Stimulated activated naive B cell treated with anti-CD40 and anti-IgM and Interleukin-4, amounts not matched to agents 10 μg/mL and 1 μg/mL and 100 μg/mL, for 72 hours (primary cell): Measurements from ENCODE around the gene SOX8.
A peak's percentile ranks its signal among the peaks of the same experiment; 100 is the strongest.

Source experiments
- ATAC-seq, 2 donors: fragments of 150-1000 bp; cut with Tn5 transposase; replicated peaks; 2 replicates each; pipeline ENCODE4 v1.10.0; 2021; ENCODE audit warnings: moderate library complexity in 1 of 2
- DNase-seq: peaks from one replicate; pipeline ENCODE4 v3.0.0; 2021
- H3K27ac Mint-ChIP-seq: one replicate; pipeline ENCODE4 v1.8.0; 2022; ENCODE audit warnings: mild to moderate bottlenecking, mixed read lengths
- H3K27me3 Mint-ChIP-seq, 2 donors: one replicate each; pipeline ENCODE4 v1.8.0; 2022; ENCODE audit warnings: mixed read lengths in 2 of 2
- H3K36me3 Mint-ChIP-seq, 2 donors: one replicate each; pipeline ENCODE4 v1.8.0; 2022; ENCODE audit warnings: mixed read lengths in 2 of 2, mild to moderate bottlenecking in 1 of 2
- H3K4me1 Mint-ChIP-seq, 2 donors: one replicate each; pipeline ENCODE4 v1.8.0; 2022; ENCODE audit warnings: mixed read lengths in 2 of 2, mild to moderate bottlenecking in 1 of 2
- H3K4me3 Mint-ChIP-seq, 2 donors: one replicate each; pipeline ENCODE4 v1.8.0; 2022; ENCODE audit warnings: mild to moderate bottlenecking in 2 of 2, mixed read lengths in 2 of 2, moderate library complexity in 1 of 2
- H3K9me3 Mint-ChIP-seq, 2 donors: one replicate each; pipeline ENCODE4 v1.8.0; 2022; ENCODE audit warnings: mixed read lengths in 2 of 2, mild to moderate bottlenecking in 1 of 2

The SOX8 gene

DNA sequence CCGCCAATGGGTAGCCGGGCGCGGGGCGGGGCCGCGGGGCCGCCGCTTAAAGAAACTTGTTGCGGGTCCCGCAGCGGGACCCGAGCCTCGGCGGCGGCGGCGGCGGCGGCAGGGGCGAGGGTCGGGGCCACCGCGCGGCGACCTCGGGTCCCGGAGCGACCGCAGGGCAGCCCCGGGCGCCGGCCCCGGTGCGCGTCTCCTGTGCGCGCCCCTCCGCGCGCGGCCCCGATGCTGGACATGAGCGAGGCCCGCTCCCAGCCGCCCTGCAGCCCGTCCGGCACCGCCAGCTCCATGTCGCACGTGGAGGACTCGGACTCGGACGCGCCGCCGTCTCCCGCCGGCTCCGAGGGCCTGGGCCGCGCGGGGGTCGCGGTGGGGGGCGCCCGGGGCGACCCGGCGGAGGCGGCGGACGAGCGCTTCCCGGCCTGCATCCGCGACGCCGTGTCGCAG is at the start of gene SOX8:
TSS of gene SOX8 (plus strand) at position 76 of the 450 bp plus-strand sequence. CDS start at position 229, 153 bp downstream.
- ATAC-seq (peak in 1 of 2 donors; percentile 14), DNase-seq (no peak)
- H3K4me1 Mint-ChIP-seq = peaks cover 12 to 13% of the 10 kb centered on the region in 2 donors
- H3K9me3 Mint-ChIP-seq = no peaks in the 10 kb centered on the region
- peak within 1 kb of the TSS; percentile 80 to 93 for H3K4me3 Mint-ChIP-seq
- H3K27ac Mint-ChIP-seq = peak within 1 kb of the TSS; percentile 80
- H3K27me3 Mint-ChIP-seq = peaks cover 34 to 53% of the 10 kb centered on the region in 2 donors
- H3K36me3 Mint-ChIP-seq = no peaks in the 10 kb centered on the region

GRCh38 chr16:932831-933330 is 48.7 kb upstream of the SOX8 start:
- Mint-ChIP-seq H3K4me1 (peaks cover 2 to 6% of the 10 kb centered on the region in 2 donors), H3K4me3 (no peak overlapping the region), H3K27ac (peak overlapping the region; percentile 51), H3K27me3 (no peaks in the 10 kb centered on the region), H3K9me3 (no peaks in the 10 kb centered on the region), H3K36me3 (peaks cover 24 to 38% of the 10 kb centered on the region in 2 donors)
- ATAC-seq (no peak), DNase-seq (no peak)

DNA sequence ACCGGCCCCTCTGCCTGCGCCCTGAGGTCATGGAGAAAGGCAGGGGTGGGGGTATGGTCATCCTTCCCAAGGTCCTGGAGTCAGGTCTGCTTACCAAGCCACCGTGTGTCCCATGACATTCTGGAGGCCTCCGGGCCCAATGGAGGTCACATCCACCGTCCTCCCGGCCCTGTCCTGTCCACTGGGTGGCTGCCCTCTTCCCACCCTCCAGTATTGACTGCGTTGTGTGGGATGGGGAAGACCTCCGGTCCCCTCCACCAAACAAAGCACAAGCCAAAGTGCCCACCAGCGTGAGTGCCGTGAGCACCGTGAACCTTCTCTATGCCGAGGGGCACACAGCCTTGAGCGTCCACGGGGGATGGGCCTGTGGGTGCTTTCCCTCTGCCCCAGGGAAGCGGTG is 48.0 kb upstream of the SOX8 start:
- no peaks in the 10 kb centered on the region for H3K9me3 Mint-ChIP-seq
- H3K4me3 Mint-ChIP-seq = no peak overlapping the region
- no peak for ATAC-seq
- H3K27ac Mint-ChIP-seq = no peak overlapping the region
- H3K4me1 Mint-ChIP-seq = peaks cover 2 to 6% of the 10 kb centered on the region in 2 donors
- peaks cover 28 to 42% of the 10 kb centered on the region in 2 donors for H3K36me3 Mint-ChIP-seq
- no peaks in the 10 kb centered on the region for H3K27me3 Mint-ChIP-seq
- no peak for DNase-seq

DNA sequence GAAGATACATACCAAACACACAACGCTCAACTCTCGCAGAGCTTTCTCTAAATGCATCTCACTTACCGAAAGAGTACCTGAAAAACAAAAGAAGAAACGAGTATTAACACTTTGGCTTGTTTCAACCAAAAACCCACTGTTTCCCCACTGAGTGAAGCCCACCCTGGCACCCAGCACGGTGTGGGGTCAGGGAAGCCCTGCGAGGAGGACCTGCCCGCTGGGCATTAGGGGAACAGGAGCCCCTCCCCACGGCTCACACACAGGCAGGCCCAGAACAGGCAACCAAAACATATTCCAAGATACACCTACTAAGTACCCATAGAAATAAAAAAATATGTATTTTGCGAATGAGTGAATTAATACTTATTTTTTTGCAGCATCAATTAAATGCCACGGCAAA is 47.4 kb upstream of the SOX8 start:
- Mint-ChIP-seq H3K4me1 (peaks cover 2 to 6% of the 10 kb centered on the region in 2 donors), H3K9me3 (no peaks in the 10 kb centered on the region), H3K27me3 (no peaks in the 10 kb centered on the region), H3K4me3 (no peak overlapping the region), H3K36me3 (peaks cover 29 to 44% of the 10 kb centered on the region in 2 donors), H3K27ac (no peak overlapping the region)
- ATAC-seq (no peak), DNase-seq (no peak)

DNA sequence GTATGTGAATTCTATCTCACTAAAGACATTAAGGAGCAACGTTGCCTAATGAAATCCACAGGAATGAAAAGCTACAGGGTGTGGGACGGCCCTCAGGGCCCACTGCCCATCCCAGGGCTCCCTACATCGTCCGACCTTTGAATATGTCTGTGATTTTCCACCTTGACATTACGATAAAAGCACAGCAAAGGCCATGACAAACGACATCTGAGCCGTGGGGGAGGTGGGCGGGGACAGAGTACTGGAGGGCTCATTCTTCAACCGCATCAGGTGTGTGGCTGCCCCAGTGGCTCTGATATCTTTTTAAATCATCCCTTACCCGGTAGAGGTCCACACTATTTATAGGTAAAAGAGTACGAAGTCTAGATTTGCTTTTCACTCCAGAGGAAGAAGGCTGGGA is 45.9 kb upstream of the SOX8 start:
- Mint-ChIP-seq H3K4me3 (no peak overlapping the region), H3K27me3 (no peaks in the 10 kb centered on the region), H3K4me1 (peaks cover 2 to 6% of the 10 kb centered on the region in 2 donors), H3K27ac (no peak overlapping the region), H3K36me3 (peaks cover 33 to 46% of the 10 kb centered on the region in 2 donors), H3K9me3 (peaks cover under 1% of the 10 kb centered on the region in 2 donors)
- ATAC-seq = no peak
- DNase-seq = no peak

GRCh38 chr16:937311-937710 is 44.3 kb upstream of the SOX8 start:
- no peak overlapping the region for H3K4me3 Mint-ChIP-seq
- no peak for ATAC-seq
- no peaks in the 10 kb centered on the region for H3K27me3 Mint-ChIP-seq

GRCh38 chr16:937723-938122 is 43.8 kb upstream of the SOX8 start:
- no peaks in the 10 kb centered on the region for H3K27me3 Mint-ChIP-seq
- ATAC-seq (no peak), DNase-seq (no peak)
- H3K27ac Mint-ChIP-seq = no peak overlapping the region
- peaks cover 51 to 59% of the 10 kb centered on the region in 2 donors for H3K36me3 Mint-ChIP-seq
- peaks cover 13 to 19% of the 10 kb centered on the region in 2 donors for H3K9me3 Mint-ChIP-seq
- peaks cover 2 to 6% of the 10 kb centered on the region in 2 donors for H3K4me1 Mint-ChIP-seq
- H3K4me3 Mint-ChIP-seq = no peak overlapping the region

More at GRCh38 chr16:937311-937710, 44.3 kb upstream of the SOX8 start:
- peaks cover 47 to 56% of the 10 kb centered on the region in 2 donors for H3K36me3 Mint-ChIP-seq
- peaks cover 9 to 15% of the 10 kb centered on the region in 2 donors for H3K9me3 Mint-ChIP-seq
- no peak overlapping the region for H3K27ac Mint-ChIP-seq
- DNase-seq = no peak
- peaks cover 2 to 6% of the 10 kb centered on the region in 2 donors for H3K4me1 Mint-ChIP-seq

DNA sequence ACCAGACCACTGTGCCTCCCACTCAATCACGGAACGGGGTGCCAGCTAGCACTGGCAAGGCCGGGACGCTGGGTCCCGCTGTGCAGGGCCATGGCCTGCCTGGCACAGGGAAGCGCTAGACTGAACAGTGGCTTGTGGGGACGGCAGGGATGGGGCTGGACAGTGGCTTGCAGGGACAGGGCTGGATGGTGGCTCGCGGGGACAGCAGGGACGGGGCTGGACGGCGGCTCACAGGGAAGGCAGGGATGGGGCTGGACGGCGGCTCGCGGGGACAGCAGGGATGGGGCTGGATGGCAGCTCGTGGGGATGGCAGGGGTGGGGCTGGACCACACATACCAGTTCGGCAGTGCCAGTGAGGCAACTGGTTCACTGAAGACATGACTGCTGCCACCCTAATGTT is 43.4 kb upstream of the SOX8 start:
- Mint-ChIP-seq H3K4me3 (no peak overlapping the region), H3K9me3 (peaks cover 14 to 21% of the 10 kb centered on the region in 2 donors), H3K27me3 (no peaks in the 10 kb centered on the region), H3K27ac (no peak overlapping the region), H3K36me3 (peaks cover 50 to 57% of the 10 kb centered on the region in 2 donors), H3K4me1 (peaks cover 2 to 6% of the 10 kb centered on the region in 2 donors)
- DNase-seq (no peak), ATAC-seq (no peak)

GRCh38 chr16:938752-939151 is 42.8 kb upstream of the SOX8 start:
- Mint-ChIP-seq H3K27ac (peak overlapping the region; percentile 25), H3K4me1 (peaks cover 2 to 6% of the 10 kb centered on the region in 2 donors), H3K36me3 (peaks cover 51 to 56% of the 10 kb centered on the region in 2 donors), H3K4me3 (no peak overlapping the region), H3K27me3 (no peaks in the 10 kb centered on the region), H3K9me3 (peaks cover 16 to 23% of the 10 kb centered on the region in 2 donors)
- no peak for DNase-seq
- ATAC-seq = no peak

DNA sequence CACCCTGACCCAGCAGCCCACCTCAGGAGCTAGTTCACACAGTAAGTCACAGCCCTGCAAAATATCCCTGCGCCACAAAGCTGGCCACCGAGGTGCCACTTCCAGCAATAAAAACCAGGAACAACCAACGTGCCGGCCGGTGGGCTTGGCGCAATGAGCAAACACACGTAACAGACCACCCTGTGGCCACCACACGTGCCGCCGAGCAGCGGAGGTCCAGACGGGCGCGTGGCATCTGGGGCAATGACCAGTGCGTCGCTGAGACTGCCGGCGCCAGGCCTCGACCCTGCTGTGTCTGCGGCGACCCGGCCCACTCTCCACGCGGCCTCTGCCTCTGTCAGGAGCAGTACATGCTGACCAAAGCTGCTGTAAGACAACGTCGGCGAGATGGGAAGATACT is 42.3 kb upstream of the SOX8 start:
- no peak for ATAC-seq
- no peak overlapping the region for H3K4me3 Mint-ChIP-seq
- peaks cover 55 to 60% of the 10 kb centered on the region in 2 donors for H3K36me3 Mint-ChIP-seq
- no peaks in the 10 kb centered on the region for H3K27me3 Mint-ChIP-seq
- no peak for DNase-seq
- peaks cover 21 to 29% of the 10 kb centered on the region in 2 donors for H3K9me3 Mint-ChIP-seq
- H3K4me1 Mint-ChIP-seq = peaks cover 2 to 6% of the 10 kb centered on the region in 2 donors
- H3K27ac Mint-ChIP-seq = no peak overlapping the region

- H3K27me3 Mint-ChIP-seq = no peaks in the 10 kb centered on the region
- H3K27ac Mint-ChIP-seq = peak overlapping the region; percentile 52
- H3K9me3 Mint-ChIP-seq = peaks cover 21 to 34% of the 10 kb centered on the region in 2 donors
- DNase-seq (no peak), ATAC-seq (no peak)
- H3K36me3 Mint-ChIP-seq = peaks cover 59 to 66% of the 10 kb centered on the region in 2 donors
- H3K4me3 Mint-ChIP-seq = no peak overlapping the region
- H3K4me1 Mint-ChIP-seq = peaks cover 2 to 6% of the 10 kb centered on the region in 2 donors
Observed at GRCh38 chr16:939941-940340, 41.6 kb upstream of the SOX8 start.

DNA sequence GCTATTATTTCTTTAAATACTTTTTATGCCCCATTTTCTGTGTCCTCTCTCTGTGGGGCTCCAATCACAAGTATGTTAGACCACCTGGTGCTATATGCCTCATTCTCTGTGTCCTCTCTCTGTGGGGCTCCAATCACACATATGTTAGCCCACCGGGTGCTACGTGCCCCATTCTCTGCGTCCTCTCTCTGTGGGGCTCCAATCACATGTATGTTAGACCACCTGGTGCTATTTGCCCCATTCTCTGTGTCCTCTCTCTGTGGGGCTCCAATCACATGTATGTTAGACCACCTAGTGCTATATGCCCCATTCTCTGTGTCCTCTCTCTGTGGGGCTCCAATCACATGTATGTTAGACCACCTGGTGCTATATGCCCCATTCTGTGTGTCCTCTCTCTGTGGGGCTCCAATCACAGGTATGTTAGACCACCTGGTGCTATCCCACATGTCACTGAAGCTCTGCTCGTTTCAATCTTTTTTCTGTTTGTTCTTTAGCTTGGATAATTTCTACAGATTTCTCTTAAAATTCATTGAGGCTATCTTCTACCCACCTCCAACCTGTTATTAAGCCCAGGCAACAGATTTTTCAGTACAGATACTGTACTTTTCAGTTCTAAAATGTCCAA is 39.0 kb upstream of the SOX8 start:
- ATAC-seq = no peak
- peaks cover 75 to 86% of the 10 kb centered on the region in 2 donors for H3K36me3 Mint-ChIP-seq
- no peak overlapping the region for H3K4me3 Mint-ChIP-seq

DNA sequence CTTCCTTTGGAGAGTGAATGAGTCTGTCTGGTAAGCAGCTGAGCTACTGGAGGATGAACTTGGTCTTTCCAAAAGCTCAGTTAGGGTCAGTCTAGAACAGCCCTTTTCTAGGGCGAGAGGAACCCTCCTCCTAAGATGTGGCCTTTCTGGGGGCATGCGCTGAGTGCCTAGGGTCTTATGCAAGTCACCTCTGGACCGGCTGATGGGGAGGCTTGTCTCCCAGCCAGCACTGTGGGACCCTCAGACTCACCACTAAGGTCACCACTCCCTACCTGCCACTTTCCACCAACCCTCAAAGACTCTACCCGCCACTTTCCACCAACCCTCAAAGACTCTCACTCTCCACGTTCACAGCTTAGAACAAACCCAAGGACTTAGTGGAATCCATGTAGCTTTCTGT is 37.6 kb upstream of the SOX8 start:
- Mint-ChIP-seq H3K27ac (no peak overlapping the region), H3K4me3 (no peak overlapping the region), H3K36me3 (peaks cover 65 to 78% of the 10 kb centered on the region in 2 donors)

More for the DNA sequence above, 39.0 kb upstream of the SOX8 start:
- no peak overlapping the region for H3K27ac Mint-ChIP-seq
- H3K9me3 Mint-ChIP-seq = peaks cover 21 to 34% of the 10 kb centered on the region in 2 donors
- DNase-seq = no peak
- H3K4me1 Mint-ChIP-seq = no peaks in the 10 kb centered on the region
- H3K27me3 Mint-ChIP-seq = no peaks in the 10 kb centered on the region

DNA sequence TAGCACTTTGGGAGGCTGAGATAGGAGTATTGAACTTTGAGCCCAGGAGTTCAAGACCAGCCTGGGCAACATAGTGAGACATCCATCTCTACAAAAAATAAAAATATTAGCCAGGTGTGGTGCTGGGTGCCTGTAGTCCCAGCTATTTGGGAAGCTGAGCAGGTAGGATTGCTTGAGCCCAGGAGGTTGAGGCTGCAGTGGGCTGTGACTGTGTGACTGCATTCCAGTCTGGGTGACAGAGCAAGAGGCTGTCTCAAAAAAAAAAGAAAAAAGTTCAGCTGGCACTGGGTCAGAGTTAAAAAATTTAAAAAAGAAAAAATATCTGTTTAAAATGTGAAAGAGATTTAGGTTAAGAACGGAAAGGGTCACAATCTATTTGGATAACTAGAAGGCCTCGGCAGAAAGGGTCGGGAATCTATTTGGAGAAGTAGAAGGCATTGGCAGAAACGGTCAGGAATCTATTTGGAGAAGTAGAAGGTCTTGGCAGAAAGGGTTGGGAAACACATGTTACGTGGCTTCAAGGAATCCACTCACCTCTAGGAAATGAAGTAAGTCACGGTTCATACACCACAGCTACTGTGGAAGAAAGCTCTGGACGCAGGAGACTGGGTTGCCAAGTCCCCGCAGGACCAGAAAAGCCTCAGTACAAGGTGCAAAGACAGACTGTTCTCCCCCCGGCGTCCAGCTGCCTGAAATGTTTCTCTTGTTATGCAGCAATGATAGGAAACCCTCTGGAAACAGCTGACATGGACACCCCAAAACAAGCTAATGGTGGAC is 36.1 kb upstream of the SOX8 start:
- Mint-ChIP-seq H3K4me1 (no peaks in the 10 kb centered on the region), H3K27me3 (no peaks in the 10 kb centered on the region), H3K4me3 (no peak overlapping the region), H3K36me3 (peaks cover 51 to 63% of the 10 kb centered on the region in 2 donors), H3K27ac (no peak overlapping the region), H3K9me3 (peaks cover 21 to 34% of the 10 kb centered on the region in 2 donors)
- DNase-seq (no peak), ATAC-seq (no peak)

More for the DNA sequence above, 37.6 kb upstream of the SOX8 start:
- H3K9me3 Mint-ChIP-seq = peaks cover 21 to 34% of the 10 kb centered on the region in 2 donors
- H3K4me1 Mint-ChIP-seq = no peaks in the 10 kb centered on the region
- no peaks in the 10 kb centered on the region for H3K27me3 Mint-ChIP-seq
- DNase-seq (no peak), ATAC-seq (no peak)
